Measurements from ENCODE around the gene MCM9.
"Not testable (repeated sequence)": the region's sequence is repeated elsewhere in the genome, so short reads cannot be mapped to it uniquely, and the experiment has no call there.

The MCM9 gene

DNA sequence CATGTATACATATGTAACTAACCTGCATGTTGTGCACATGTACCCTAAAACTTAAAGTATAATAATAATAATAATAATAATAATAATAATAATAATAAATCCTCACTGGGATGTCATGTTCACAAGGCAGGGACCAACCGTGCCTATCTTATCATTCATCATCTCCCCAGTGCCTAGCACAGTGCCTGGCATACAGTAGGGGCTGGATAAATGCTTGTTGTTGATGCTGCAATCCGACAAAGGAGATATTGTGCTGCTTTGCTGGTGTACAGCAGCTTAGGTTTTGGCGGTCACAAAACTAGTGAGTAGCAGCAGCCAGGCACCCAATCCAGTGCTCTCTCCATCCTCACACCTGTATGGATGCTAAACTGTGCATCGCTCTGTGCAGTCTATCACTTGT, 135.1 kb downstream of the MCM9 start:
- no peak for DNase-seq (ENCODE audit: low spot score)

DNA sequence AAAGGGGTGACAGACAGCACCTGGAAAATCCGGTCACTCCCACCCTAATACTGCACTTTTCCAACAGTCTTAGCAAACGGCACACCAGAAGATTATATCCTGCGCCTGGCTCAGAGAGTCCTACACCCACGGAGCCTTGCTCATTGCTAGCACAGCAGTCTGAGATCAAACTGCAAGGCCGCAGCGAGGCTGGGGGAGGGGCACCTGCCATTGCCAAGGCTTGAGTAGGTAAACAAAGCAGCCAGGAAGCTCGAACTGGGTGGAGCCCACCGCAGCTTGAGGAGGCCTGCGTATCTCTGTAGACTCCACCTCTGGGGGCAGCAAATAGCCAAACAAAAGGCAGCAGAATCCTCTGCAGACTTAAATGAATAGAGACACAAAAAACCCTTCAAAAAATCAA, 138.4 kb downstream of the MCM9 start:
- DNase-seq (ENCODE audit: low spot score), result not testable (repeated sequence)

DNA sequence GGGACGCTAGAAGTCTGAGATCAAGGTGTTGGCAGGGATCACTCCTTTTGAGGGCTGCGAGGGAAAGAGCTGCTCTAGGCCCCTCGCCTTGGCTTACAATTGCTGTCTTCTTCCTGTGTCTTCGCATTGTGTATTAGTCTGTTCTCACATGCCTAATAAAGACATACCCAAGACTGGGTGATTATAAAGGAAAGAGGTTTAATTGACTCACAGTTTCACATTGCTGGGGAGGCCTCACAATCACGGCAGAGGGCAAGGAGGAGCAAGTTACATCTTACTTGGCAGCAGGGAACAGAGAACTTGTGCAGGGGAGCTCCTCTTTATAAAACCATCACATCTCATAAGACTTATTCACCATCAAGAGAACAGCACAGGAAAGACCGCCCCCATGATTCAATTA, 143.5 kb downstream of the MCM9 start:
- DNase-seq (ENCODE audit: low spot score), result no peak

DNA sequence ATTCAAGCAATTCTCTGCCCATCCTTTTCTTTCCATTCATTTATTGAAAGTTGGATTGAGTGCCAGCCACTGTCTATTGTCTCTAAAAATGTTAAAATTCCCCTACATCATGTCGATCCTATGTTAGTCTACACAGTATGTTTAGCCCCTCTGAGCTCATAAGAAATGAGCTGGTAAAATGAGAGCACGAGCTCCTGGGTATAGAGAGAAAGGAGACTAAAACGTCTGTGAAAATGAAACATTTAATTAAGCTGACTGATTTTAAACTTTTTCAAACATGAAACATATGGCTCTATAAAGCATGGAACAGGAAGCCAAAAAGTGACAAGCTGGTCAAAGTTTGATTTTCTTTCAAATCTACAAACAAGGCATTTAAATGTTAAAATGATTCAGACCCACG, 145.0 kb downstream of the MCM9 start:
- DNase-seq (ENCODE audit: low spot score), result no peak

DNA sequence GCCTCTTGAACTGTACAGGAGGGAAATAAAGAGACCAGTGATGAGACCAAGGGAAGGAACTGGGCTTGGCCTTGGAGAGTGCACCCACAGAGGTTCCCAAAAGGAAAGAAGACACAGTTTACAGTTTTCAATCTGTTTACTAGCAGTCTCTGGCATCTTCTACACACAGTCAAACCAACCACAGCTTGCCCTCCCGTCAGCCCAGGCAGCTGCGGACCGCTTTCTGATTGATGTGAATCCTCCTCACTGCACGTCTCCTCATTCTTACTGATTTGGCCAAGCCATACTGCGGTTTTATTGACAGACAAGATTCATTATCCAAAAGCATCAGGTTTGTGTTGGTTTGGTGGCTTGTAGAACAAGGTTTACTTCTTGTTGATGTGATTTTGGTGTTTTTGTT, 145.5 kb downstream of the MCM9 start:
- DNase-seq (ENCODE audit: low spot score), result no peak

DNA sequence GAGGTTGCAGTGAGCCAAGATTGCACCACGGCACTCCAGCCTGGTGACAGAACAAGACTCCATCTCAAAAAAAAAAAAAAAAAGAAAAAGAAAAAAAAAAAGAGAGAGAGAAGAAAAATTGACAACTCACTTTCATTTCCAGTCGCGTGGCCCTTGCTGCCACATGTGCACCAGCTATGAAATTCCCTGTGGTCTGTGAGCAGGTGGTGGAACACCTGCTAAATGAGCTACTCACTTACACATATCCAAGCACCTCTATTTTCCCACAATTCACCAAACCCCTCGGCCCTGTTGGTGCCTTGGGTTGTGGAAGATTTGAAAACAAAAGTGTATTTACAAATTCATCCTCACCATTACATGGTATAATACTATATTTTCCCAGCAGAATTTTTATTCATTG, 146.3 kb downstream of the MCM9 start:
- no peak for DNase-seq (ENCODE audit: low spot score)

DNA sequence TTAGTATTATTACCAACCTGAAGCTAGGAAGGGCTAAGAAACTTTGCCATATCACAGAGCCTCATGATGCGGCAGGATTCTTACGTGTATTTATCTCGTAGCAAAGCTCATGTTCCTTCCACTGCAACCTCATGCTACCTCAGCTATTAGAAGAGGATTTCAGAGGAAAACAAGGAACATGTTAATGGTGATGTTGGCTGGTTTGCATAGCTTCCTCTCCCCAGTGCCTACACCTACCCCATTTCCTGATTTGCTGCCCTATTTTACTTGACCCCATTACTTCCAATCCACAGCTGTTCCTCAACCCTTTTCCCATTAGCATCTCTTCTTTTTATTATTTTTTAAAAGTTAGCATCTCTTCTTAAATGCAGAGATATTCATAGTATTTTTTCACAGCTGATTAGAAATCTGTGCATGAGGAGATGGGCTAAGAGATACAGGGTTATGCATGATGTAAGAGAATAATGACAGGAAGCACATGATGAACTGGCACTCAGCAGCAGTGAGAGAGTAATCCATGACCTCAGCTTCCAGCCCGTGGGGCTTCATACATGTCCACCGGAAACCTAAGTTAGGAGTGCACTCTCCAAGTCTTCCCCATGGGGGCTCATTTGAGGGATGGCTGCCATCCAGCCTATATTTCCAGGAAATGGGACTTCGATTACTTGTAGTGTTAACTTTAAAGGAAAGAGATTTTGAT, 147.1 kb downstream of the MCM9 start:
- no peak for DNase-seq (ENCODE audit: low spot score)

DNA sequence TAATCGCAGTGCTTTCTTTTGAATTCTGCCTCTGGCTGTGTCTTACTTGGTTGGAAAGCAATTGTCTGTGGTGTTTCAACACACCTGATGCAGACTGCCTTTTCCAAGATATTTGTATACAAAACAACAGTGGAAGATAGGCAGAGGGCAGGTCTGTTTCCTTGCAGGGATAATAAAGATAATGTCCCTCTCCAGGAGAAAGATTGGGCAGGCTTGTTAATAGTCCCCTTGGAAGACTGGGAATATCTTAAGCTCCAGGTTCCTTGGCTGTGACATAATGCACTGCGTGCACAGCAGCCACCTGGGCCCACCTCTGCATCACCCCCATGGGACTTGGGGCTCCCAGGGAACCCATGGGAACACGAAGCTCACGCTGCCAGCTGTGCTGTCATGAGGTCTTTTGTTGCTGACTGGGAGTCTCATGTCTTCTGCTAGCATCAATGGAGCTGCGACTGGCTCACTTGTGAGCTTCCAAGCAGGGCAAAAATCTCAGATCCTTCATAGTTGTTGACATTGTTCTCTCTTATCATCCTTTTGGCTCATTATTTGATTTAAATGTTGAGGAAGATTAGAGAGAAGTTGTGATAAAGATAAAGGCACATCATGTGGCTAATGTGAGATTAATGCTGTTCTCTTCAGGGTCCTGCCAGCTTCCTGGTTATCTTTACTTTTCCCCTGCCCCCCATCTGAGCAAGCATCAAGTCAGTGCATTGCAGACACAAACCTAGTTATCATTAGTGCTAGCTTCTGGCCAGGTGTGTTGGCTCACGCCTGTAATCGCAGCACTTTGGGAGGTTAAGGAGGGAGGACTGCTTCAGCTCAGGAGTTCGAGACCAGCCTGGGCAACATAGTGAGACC, 148.1 kb downstream of the MCM9 start:
- DNase-seq (ENCODE audit: low spot score), result peak; percentile 36

DNA sequence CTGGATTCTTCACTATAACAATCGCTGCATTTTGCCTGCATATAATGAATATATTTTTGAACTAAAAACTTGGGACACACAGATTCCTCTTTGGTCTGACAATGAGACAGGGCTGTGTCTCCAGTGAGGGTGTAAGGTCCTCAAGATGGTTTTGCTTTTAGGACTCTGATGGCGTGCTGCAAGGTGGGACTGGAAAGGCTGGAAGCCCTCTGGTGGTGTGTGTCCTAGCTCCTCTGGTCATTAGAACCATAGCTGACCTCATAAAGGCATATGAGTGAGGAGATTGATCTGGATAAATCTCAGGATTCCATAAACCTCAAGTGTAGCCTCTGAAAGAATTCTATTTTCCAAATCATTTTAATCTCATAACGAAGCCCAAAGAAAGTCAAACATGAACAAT, 149.4 kb downstream of the MCM9 start:
- no peak for DNase-seq (ENCODE audit: low spot score)

DNA sequence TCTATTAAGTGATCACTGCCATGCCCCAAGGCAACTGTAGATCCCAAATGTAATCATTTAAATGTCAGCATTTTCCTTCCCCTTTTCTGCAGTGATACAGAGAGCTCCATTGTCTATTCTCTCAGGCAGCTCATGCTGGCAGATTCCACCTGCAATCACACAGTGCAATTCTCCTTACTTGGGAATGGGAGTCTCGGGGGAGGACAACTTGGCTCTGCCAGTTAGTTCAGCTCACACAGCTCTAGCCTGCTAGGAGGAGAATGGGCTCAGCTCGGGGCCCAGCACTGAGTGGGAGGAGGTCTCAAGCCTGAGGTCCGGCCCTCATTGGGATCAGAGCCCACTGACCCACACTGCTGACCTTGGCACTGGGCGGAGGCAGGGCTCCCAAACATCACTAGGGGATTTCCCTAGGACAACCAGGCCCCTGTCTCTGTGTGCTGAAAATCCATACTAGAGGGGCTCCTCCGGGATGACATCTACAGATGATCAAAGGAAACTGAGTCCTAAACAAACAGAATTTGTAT, 150.3 kb downstream of the MCM9 start:
- no peak for DNase-seq (ENCODE audit: low spot score)

DNA sequence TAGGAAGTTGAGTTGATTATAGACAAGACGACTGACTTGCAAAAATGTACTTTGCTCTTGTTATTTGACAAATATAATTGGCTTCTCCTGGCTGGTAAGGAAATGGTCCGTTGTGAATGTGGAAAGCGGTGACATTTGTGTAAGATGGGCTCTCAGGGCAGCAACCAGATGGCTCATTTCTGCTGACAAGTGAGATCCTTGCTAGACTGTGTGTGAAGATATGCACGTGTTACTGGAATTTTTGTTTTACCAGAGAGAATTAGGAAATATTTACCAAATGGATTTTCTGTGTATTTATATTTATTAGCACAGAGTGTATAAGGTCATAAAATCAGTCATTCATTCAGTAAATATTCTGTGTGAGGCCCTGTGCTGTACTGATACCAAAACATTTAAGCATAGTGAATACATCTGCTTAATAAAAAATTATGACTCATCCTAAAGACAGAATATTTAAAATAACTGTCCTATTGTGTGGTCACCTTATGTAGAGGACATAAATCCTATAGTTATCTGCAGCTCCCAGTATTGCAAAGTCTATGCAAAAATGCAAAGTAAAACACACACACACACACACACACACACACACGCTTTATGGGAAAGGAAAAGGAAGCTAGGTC, 150.9 kb downstream of the MCM9 start:
- no peak for DNase-seq (ENCODE audit: low spot score)

DNA sequence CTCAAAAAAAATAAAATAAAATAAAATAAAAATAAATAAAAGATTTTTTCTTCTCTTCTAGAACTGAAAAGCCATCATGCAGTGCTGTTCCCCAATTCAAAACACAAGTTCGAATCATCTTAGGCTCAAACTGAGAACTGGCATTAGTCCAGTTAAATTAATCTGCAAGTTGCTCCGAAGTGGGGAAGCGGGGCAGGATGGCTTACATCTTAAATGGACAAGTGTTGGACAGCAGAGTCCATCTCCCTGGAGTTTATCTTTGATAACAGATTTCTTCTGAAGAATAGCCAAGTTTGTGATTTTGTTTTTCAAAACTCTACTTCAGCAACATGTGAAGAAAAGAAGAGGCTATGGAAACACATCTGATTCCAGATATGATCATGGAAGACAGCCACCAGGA, 152.3 kb downstream of the MCM9 start:
- DNase-seq (ENCODE audit: low spot score), result no peak

DNA sequence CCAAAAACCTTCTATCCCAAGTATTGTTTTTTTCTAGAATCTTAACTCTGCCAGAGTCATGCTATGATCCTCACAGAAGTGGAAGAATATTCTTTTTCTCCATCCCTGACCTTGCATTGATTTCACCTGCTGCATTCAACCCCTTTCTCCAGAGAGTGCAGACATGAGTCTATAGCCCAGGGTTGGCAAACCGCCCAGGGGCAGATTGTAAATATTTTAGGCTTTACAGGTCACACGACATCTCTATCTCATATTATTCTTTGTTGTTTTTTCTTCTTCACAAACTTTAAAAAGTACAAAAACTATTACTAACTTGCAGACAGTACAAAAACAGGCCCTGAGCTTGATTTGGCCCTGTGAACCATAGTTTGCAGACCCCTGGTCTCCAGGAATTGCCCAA, 153.1 kb downstream of the MCM9 start:
- no peak for DNase-seq (ENCODE audit: low spot score)

DNA sequence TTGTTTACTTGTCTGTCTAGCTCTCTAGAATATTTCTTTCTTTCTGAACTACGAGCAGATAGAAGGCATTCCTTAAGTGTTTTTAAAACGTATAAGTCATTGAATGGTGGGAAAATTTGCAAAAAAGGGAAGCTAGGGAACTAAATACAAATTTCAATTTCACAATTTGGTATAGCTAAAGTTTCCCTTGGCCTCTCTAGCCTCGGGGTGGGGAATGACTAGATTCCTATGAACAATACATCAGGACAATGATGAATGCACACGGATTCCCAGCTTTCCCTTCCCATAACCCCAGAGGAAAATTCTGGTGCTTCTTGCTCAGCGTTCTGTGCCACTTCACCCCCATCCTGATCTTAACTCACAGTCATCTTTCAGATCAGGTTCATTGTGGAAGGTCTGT, 154.3 kb downstream of the MCM9 start:
- no peak for DNase-seq (ENCODE audit: low spot score)

DNA sequence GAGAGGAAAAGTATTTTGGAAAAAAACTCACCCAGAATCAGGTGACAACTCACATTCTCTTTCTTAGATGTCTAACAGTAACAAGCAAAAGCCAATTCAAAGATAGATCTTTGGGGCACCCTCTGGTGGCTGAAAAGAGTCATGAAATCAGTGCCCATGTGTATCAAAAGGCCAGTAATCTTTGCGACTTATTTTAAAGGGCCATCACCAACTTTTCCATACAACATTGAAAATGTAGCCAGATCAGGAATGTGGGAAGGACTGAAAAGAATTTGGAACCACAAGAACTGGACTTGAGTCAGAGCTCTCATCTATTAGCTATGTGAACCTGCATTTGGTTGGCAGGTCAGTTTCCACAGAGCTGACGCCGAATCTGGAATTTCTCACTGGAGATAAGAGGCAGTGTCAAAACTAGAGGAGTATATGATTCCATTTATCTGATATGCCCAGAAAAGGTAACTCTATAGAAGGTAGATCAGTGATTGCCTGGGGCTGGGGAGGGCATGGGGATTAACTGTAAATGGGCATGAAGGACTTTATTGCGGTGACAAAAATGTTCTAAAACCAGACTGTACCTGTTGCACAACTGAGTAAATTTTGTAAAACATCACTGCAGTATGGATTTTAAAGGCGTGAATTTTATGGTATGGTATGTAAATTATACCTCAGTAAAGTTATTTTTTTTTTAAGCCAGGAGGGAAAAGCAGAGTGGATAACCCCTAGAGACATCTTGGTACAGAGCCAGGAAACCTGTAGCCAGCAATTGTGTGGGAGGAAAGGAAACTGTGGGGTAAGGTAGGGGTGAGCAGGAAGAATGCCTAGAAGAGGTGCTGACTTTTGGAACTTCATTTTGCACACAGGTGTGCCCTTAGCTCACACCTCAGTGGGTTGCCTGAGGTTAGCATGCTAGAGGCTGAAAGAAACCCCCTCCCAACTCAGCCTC, 158.1 kb downstream of the MCM9 start:
- peak; percentile 66 for DNase-seq (ENCODE audit: low spot score)

DNA sequence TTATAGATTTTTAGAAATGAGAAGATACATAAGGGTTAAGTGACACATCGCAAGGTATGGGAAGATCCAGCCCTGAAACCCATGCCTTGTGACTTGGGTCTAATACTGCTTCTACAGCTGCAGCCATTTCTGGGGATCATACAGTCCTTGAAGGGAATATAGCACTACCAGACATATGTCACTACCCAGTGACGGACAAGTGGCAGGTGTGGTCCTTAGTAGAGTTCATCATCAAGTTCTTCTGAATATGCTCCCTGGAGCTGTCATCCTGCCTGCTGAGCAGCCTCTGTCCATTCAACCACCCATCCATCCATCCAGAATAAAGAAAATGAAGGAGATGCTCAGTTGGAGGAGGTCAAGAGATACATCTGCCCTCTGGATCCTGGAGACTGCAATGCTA, 159.6 kb downstream of the MCM9 start:
- DNase-seq (ENCODE audit: low spot score), result no peak

DNA sequence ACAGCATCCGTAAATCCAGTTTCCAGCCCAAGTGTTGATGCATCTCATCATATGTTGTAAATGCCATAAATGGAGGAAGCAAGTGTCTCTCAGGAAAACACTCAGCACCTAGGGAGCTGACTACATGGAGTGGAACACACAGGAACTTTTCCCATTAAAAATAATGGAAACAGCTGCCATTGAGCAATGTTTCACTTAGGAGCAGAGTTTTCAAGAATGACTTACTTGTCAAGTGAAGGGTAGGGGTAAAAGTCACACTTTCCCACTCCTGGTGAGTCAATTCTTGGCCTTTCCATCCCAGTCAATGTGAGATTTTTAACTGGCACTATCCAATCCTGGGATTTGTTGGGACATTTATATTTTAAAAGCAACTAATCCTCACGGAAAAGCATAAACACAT, 160.4 kb downstream of the MCM9 start:
- DNase-seq (ENCODE audit: low spot score), result no peak

DNA sequence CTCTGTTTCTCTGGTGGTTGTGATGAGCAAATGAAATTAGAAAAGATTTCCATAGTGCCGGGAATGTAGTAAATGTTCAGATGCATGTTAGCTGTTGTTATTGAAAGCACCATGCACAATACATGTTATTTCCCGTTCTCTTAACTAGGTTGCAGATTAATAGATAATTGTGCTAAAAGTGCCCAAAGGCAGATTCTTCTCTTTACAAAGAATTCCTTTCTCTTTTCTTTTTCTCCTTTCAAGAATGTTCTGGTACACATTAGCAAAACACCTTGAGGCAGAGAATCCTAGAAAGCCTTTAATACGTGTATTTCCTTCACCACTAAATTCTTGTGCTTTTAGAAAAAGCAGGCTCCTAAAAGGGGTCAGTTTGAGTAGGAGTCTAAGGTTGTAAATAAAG, 162.1 kb downstream of the MCM9 start:
- no peak for DNase-seq (ENCODE audit: low spot score)

DNA sequence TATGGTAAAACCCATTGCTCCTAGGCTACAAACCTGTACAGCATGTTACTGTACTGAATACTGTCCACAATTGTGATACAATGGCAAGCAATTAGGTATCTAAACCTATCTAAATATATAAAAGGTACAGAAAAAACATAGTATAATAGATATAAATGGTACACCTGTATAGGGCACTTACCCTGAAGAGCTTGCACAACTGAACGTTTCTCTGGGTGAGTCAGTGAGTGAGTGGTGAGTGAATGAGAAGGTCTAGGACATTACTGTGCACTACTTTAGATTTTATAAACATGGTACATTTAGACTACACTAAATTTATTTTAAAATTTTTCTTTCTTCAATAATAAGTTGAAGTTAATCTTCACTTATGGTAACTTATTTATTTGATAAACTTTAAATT, 163.7 kb downstream of the MCM9 start:
- no peak for DNase-seq (ENCODE audit: low spot score)

DNA sequence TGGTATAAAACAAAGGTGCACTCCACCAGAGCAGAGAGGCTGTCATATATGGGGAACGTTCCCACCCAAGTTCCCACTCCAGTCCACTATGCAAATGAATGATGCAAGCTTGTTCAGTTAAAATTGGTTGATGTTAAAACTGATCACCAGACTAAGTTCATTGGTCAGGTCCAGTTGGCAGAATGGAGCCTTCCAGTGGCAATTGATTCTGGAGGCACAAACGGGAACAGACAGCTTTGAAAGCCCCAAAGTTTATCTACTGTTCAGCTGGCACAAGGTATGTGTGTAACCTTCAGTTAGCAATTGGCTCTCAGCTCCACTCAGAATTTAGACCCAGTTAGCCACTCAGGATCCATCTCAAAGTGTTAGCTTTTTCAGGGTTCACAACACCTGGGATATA, 164.1 kb downstream of the MCM9 start:
- no peak for DNase-seq (ENCODE audit: low spot score)

DNA sequence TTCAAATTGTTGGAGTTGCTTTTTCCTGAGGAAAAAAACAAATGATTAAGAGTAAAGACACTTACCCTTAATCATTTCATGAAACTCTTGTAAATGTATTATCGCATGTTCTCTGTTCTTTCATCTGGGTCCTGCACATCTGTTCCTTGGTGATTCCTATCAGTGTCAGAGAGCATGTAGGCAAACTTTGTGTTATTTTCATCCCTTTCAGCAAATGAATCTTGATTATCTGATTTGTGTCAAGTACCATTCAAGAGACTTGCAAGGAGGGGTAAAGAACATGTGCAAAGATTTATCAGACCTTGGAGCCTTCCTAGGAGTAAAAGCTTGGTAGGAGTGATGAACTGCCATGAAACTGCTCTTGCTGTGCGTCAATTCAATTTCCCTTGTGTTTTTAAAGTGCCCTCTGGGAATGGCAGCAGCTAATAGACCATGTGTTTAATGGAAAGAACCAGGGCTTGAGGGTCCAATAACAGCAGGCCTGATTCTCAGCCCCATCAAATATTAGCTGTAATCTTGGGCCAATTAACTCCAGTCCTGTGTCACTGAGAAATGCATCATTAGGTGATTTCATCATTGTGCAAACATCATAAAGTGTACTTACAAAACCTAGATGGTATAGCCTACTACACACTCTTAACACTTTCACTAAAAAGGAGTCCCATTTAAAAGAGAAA, 164.7 kb downstream of the MCM9 start:
- no peak for DNase-seq (ENCODE audit: low spot score)
